PC-3 (cell line): ENCODE data around the gene GRSF1. TPM values are rescaled to one million over a fixed set of nuclear protein-coding genes. Genes with fewer than 3 reads are reported as not detected.

Experiments
- ATAC-seq: fragments of 200-7000 bp; cut with Tn5 transposase; 2 replicates; pipeline ENCODE4 v1.9.1; 2020; ENCODE audit warnings: mild to moderate bottlenecking, moderate library complexity
- BruUV-seq: library from RNA; stranded (reverse); fragments of 400-500 nt; replicated peaks from 2 replicates; lab custom pipeline; 2021; lab: Mats Ljungman, UMichigan
- CTCF ChIA-PET: fragments of 300-600 bp; sonication (Branson Sonifier 250); formaldehyde crosslinking; loops from one replicate; lab custom pipeline; 2022; ENCODE audit warnings: antibody characterized with exemption; lab: Charles Lee
- POLR2A ChIA-PET: fragments of 300-600 bp; sonication (Branson Sonifier 250); formaldehyde crosslinking; loops from one replicate; lab custom pipeline; 2022; ENCODE audit warnings: antibody characterized with exemption; ENCODE audit not compliant: unreplicated experiment; lab: Charles Lee
- DNase-seq: peaks from one replicate; pipeline ENCODE4 v3.0.0-alpha.2; 2015
- H2AFZ ChIP-seq: fragments of 300-600 bp; sonication (generic); 2 replicates; pipeline ENCODE4 v1.6.0; 2016; ENCODE audit warnings: antibody characterized with exemption, low read length
- H3F3A ChIP-seq: fragments of 300-600 bp; sonication (generic); one replicate; pipeline ENCODE4 v1.6.0; 2017; ENCODE audit warnings: antibody characterized with exemption, low read length, control low read depth, mild to moderate bottlenecking; ENCODE audit not compliant: unreplicated experiment
- H3K27ac ChIP-seq: fragments of 300-600 bp; sonication (generic); 2 replicates; pipeline ENCODE4 v1.5.1; 2016; ENCODE audit warnings: mild to moderate bottlenecking, low read length
- H3K27me3 ChIP-seq: fragments of 300-600 bp; sonication (generic); 2 replicates; pipeline ENCODE4 v1.6.1; 2016; ENCODE audit warnings: low read length, mixed read lengths
- H3K36me3 ChIP-seq: fragments of 300-600 bp; sonication (generic); 2 replicates; pipeline ENCODE4 v1.6.1; 2016; ENCODE audit warnings: low read depth, mixed run types, low read length, mixed read lengths
- H3K4me1 ChIP-seq: fragments of 300-600 bp; sonication (generic); 2 replicates; pipeline ENCODE4 v1.5.1; 2016; ENCODE audit warnings: low read length; ENCODE audit not compliant: insufficient read depth
- H3K4me2 ChIP-seq: fragments of 300-600 bp; sonication (generic); 2 replicates; pipeline ENCODE4 v1.6.0; 2016; ENCODE audit warnings: low read length
- H3K4me3 ChIP-seq: fragments of 300-600 bp; sonication (generic); 2 replicates; pipeline ENCODE4 v1.5.1; 2016; ENCODE audit warnings: mild to moderate bottlenecking, low read length, mixed read lengths
- H3K79me2 ChIP-seq: fragments of 300-600 bp; sonication (generic); 2 replicates; pipeline ENCODE4 v1.6.1; 2017; ENCODE audit warnings: low read length, mixed read lengths
- H3K9ac ChIP-seq: fragments of 300-600 bp; sonication (generic); 2 replicates; pipeline ENCODE4 v1.6.0; 2016; ENCODE audit warnings: mild to moderate bottlenecking, low read length
- H3K9me2 ChIP-seq: fragments of 300-600 bp; sonication (generic); replicated peaks from 2 replicates; pipeline ENCODE4 v1.6.1; 2016; ENCODE audit warnings: mixed run types, low read length, mixed read lengths
- H3K9me3 ChIP-seq: fragments of 300-600 bp; sonication (generic); 2 replicates; pipeline ENCODE4 v1.6.1; 2016; ENCODE audit warnings: low read length, mixed read lengths
- H4K20me1 ChIP-seq: fragments of 300-600 bp; sonication (generic); 2 replicates; pipeline ENCODE4 v1.6.1; 2016; ENCODE audit warnings: low read length, mixed read lengths
- EZH2phosphoT487 ChIP-seq: fragments of 300-600 bp; sonication (generic); IDR thresholded peaks from 2 replicates; pipeline ENCODE4 v1.6.1; 2018; ENCODE audit warnings: mild to moderate bottlenecking, antibody characterized with exemption, low read length, borderline replicate concordance
- intact Hi-C: fragments of 100-400 bp; cut with micrococcal nuclease; formaldehyde crosslinking; loops from 2 replicates; pipeline ENCODE4 v1.9.0; 2023
- total RNA-seq: library from RNA; depleted of rRNA; stranded (reverse); fragments of >200 nt; gene quantifications from 2 replicates; pipeline ENCODE4 v1.2.3, GENCODE V29; 2014; rRNA removed
- TF ChIP-seq, protein P1 (sequence below): fragments of 300-600 bp; sonication (generic); conservative IDR thresholded peaks from 2 replicates; pipeline ENCODE4 v1.5.1; 2017; ENCODE audit warnings: antibody characterized with exemption, low read depth, mild to moderate bottlenecking, low read length

The GRSF1 gene
- total RNA-seq, 1 experiment from 2014 or later: 103 TPM

DNA sequence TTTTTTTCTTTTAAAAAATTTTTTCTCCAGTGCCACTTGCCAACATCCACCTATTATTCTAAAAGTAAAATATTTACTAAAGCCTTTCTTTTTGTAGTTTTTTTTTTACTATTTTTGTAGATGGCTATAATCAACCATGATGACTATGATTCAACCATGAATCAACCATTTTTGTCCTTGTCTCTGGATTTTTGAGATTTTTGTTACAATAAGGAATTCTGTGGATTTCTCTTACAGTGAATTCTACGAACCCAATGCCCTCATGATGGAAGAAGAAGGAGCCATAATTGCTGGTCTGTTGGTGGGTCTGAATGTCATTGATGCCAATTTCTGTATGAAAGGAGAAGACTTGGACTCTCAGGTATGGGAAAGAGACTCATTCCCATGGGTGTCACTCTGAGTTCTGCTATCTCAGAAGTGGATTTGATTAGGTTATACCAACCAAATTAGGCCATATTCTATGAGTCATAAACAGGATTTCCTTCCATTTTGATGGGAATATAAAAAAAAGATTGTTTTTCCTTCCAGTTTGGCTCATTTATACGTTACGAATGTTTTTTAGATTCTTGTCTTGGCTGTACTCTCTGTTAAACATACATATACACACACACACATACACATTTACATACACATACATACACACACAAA, 71.3 kb downstream of the GRSF1 start:
- Histone ChIP-seq H2AFZ (no peak overlapping the region), H3K36me3 (peaks cover 15% of the 10 kb centered on the region), H3K9ac (no peak overlapping the region), H4K20me1 (no peaks in the 10 kb centered on the region), H3K4me2 (no peak overlapping the region), H3K79me2 (no peaks in the 10 kb centered on the region), H3F3A (no peaks in the 10 kb centered on the region), H3K27ac (no peak overlapping the region), H3K27me3 (no peaks in the 10 kb centered on the region), H3K4me1 (no peaks in the 10 kb centered on the region), H3K9me3 (no peaks in the 10 kb centered on the region), H3K4me3 (no peak overlapping the region), H3K9me2 (no peaks in the 10 kb centered on the region)
- no TSS peak for BruUV-seq
- ChIA-PET POLR2A (interaction anchor here (0.7 kb wide), 1 partner anchor 70 kb away, joined by 3 read pairs; no protein-coding TSS in a partner anchor), CTCF (no interaction called here)
- ATAC-seq (no peak), DNase-seq (no peak)
- no peak for TF ChIP-seq EZH2phosphoT487
- TF ChIP-seq, protein P1, sequence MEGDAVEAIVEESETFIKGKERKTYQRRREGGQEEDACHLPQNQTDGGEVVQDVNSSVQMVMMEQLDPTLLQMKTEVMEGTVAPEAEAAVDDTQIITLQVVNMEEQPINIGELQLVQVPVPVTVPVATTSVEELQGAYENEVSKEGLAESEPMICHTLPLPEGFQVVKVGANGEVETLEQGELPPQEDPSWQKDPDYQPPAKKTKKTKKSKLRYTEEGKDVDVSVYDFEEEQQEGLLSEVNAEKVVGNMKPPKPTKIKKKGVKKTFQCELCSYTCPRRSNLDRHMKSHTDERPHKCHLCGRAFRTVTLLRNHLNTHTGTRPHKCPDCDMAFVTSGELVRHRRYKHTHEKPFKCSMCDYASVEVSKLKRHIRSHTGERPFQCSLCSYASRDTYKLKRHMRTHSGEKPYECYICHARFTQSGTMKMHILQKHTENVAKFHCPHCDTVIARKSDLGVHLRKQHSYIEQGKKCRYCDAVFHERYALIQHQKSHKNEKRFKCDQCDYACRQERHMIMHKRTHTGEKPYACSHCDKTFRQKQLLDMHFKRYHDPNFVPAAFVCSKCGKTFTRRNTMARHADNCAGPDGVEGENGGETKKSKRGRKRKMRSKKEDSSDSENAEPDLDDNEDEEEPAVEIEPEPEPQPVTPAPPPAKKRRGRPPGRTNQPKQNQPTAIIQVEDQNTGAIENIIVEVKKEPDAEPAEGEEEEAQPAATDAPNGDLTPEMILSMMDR: no peak
- intact Hi-C loops: no loop called here

Other genes starting within 250 kb of the GRSF1 start
- not detected in 2 replicates for gene AMBN, start 247.6 kb downstream of the GRSF1 start, total RNA-seq
- not detected in 2 replicates for gene ENAM, start 211.1 kb downstream of the GRSF1 start, total RNA-seq
- not detected in 2 replicates for gene JCHAIN, start 173.4 kb downstream of the GRSF1 start, total RNA-seq
- gene UTP3, start 151.4 kb downstream of the GRSF1 start, total RNA-seq: 27.8 and 38.5 TPM in 2 replicates
- 22.1 and 25.6 TPM in 2 replicates for gene RUFY3, start 117.9 kb downstream of the GRSF1 start, total RNA-seq
- 11.4 and 12.6 TPM in 2 replicates for gene MOB1B, start 62.5 kb upstream of the GRSF1 start, total RNA-seq
- 19.5 and 21.0 TPM in 2 replicates for gene DCK, start 153.8 kb upstream of the GRSF1 start, total RNA-seq